Ramos (cell line): Measurements from ENCODE around the gene FOXP1.

ENCODE experiments used
- in situ Hi-C: fragments of 300-500 bp; cut with MboI; formaldehyde crosslinking; loops from one replicate; pipeline ENCODE4 v1.14.3; 2022; ENCODE audit warnings: low sequenced_read_pairs; ENCODE audit not compliant: unreplicated experiment

FOXP1 gene

GRCh38 chr3:71463617-71464016 is 119.9 kb downstream of the FOXP1 start:
- in situ Hi-C loops = no loop called here

GRCh38 chr3:71462586-71462985 is 120.9 kb downstream of the FOXP1 start:
- in situ Hi-C loops = no loop called here

- in situ Hi-C loops = no loop called here
These were observed 121.6 kb downstream of the FOXP1 start for GRCh38 chr3:71461749-71462483.

- in situ Hi-C loops = no loop called here
These were observed 122.4 kb downstream of the FOXP1 start for GRCh38 chr3:71461114-71461513.

GRCh38 chr3:71458895-71459294 is 124.6 kb downstream of the FOXP1 start:
- in situ Hi-C loops = no loop called here

GRCh38 chr3:71456826-71457225 is 126.7 kb downstream of the FOXP1 start:
- in situ Hi-C loops = no loop called here

GRCh38 chr3:71456156-71456555 is 127.4 kb downstream of the FOXP1 start:
- in situ Hi-C loops = no loop called here

GRCh38 chr3:71454512-71455403 is 128.8 kb downstream of the FOXP1 start:
- in situ Hi-C loops = no loop called here

GRCh38 chr3:71453822-71454511 is 129.6 kb downstream of the FOXP1 start:
- in situ Hi-C loops = no loop called here

GRCh38 chr3:71453319-71453718 is 130.2 kb downstream of the FOXP1 start:
- in situ Hi-C loops = no loop called here

- in situ Hi-C loops = no loop called here
These were observed 131.7 kb downstream of the FOXP1 start for GRCh38 chr3:71451812-71452211.

GRCh38 chr3:71451060-71451459 is 132.5 kb downstream of the FOXP1 start:
- in situ Hi-C loops = no loop called here

GRCh38 chr3:71450162-71450561 is 133.4 kb downstream of the FOXP1 start:
- in situ Hi-C loops = no loop called here

- in situ Hi-C loops = loop anchor here (10.0 kb wide), 1 partner anchor 117 kb away; no protein-coding TSS in a partner anchor
These were observed 135.7 kb downstream of the FOXP1 start for GRCh38 chr3:71447803-71448202.

- in situ Hi-C loops = loop anchor here (10.0 kb wide), 1 partner anchor 118 kb away; no protein-coding TSS in a partner anchor
These were observed 136.3 kb downstream of the FOXP1 start for GRCh38 chr3:71447197-71447596.

GRCh38 chr3:71446734-71447133 is 136.8 kb downstream of the FOXP1 start:
- in situ Hi-C loops = loop anchor here (10.0 kb wide), 1 partner anchor 118 kb away; no protein-coding TSS in a partner anchor

GRCh38 chr3:71446260-71446659 is 137.3 kb downstream of the FOXP1 start:
- in situ Hi-C loops = loop anchor here (10.0 kb wide), 1 partner anchor 119 kb away; no protein-coding TSS in a partner anchor

GRCh38 chr3:71444861-71445259 is 138.7 kb downstream of the FOXP1 start:
- in situ Hi-C loops = loop anchor here (10.0 kb wide), 1 partner anchor 120 kb away; no protein-coding TSS in a partner anchor

- in situ Hi-C loops = loop anchor here (10.0 kb wide), 1 partner anchor 121 kb away; no protein-coding TSS in a partner anchor
These were observed 139.3 kb downstream of the FOXP1 start for GRCh38 chr3:71444028-71444860.
